HepG2 (cell line): ENCODE results near the gene ZBTB46. TPM values are rescaled to one million over a fixed set of nuclear protein-coding genes. Genes with fewer than 3 reads are reported as not detected.

ENCODE experiments used
- ATM ChIP-seq: fragments of 450-650 bp; IDR thresholded peaks from 2 replicates; pipeline ENCODE4 v1.7.1; 2017; ENCODE audit warnings: mild to moderate bottlenecking, borderline replicate concordance
- JUNB ChIP-seq: sonication (generic); formaldehyde crosslinking; IDR thresholded peaks from 2 replicates; pipeline ENCODE4 v1.8.0; 2022; ENCODE audit warnings: missing genetic modification reagents, mild to moderate bottlenecking, borderline replicate concordance
- KAT2B ChIP-seq: fragments of 150-350 bp; IDR thresholded peaks from 2 replicates; pipeline ENCODE4 v1.6.1; 2014; ENCODE audit warnings: low read depth, low read length, borderline replicate concordance
- MTA1 ChIP-seq: sonication (generic); formaldehyde crosslinking; IDR thresholded peaks from 2 replicates; pipeline ENCODE4 v1.4.0; 2020; ENCODE audit warnings: missing genetic modification reagents, mild to moderate bottlenecking, borderline replicate concordance
- NFYC ChIP-seq: IDR thresholded peaks from 2 replicates; pipeline ENCODE4 v1.6.1; 2016; ENCODE audit warnings: missing genetic modification reagents, missing compliant biosample characterization
- PTBP1 ChIP-seq: fragments of 200-400 bp; formaldehyde crosslinking; IDR thresholded peaks from 2 replicates; pipeline ENCODE4 v1.6.1; 2018; ENCODE audit warnings: low read length, low read depth; ENCODE audit not compliant: poor library complexity, severe bottlenecking
- RBAK ChIP-seq: sonication (generic); formaldehyde crosslinking; IDR thresholded peaks from 2 replicates; pipeline ENCODE4 v1.5.1; 2020; ENCODE audit warnings: mild to moderate bottlenecking, missing genetic modification reagents
- SMAD9 ChIP-seq: sonication (generic); formaldehyde crosslinking; IDR thresholded peaks from 2 replicates; pipeline ENCODE4 v1.5.1; 2020; ENCODE audit warnings: mild to moderate bottlenecking, missing genetic modification reagents
- TAF1 ChIP-seq: sonication (generic); formaldehyde crosslinking; IDR thresholded peaks from 2 replicates; pipeline ENCODE4 v1.4.0; 2020; ENCODE audit warnings: missing genetic modification reagents
- TBX3 ChIP-seq: fragments of 450-650 bp; IDR thresholded peaks from 2 replicates; pipeline ENCODE4 v1.6.1; 2017; ENCODE audit warnings: antibody characterized with exemption, mild to moderate bottlenecking, inconsistent platforms, borderline replicate concordance
- ZFP37 ChIP-seq: sonication (generic); formaldehyde crosslinking; IDR thresholded peaks from 2 replicates; pipeline ENCODE4 v1.4.0; 2020; ENCODE audit warnings: missing genetic modification reagents, borderline replicate concordance
- ZNF232 ChIP-seq: sonication (generic); formaldehyde crosslinking; IDR thresholded peaks from 2 replicates; pipeline ENCODE4 v1.4.0; 2020; ENCODE audit warnings: missing genetic modification reagents, borderline replicate concordance
- ZNF335 ChIP-seq: sonication (generic); formaldehyde crosslinking; IDR thresholded peaks from 2 replicates; pipeline ENCODE4 v1.4.0; 2020; ENCODE audit warnings: missing genetic modification reagents
- ZNF33A ChIP-seq: sonication (generic); formaldehyde crosslinking; IDR thresholded peaks from 2 replicates; pipeline ENCODE4 v1.5.1; 2020; ENCODE audit warnings: missing genetic modification reagents, mild to moderate bottlenecking, moderate library complexity, borderline replicate concordance
- ZNF34 ChIP-seq: sonication (generic); formaldehyde crosslinking; IDR thresholded peaks from 2 replicates; pipeline ENCODE4 v1.4.0; 2020; ENCODE audit warnings: mild to moderate bottlenecking, missing genetic modification reagents, borderline replicate concordance
- ZNF44 ChIP-seq: sonication (generic); formaldehyde crosslinking; IDR thresholded peaks from 2 replicates; pipeline ENCODE4 v1.5.1; 2020; ENCODE audit warnings: mild to moderate bottlenecking, missing genetic modification reagents
- ZNF530 ChIP-seq: sonication (generic); formaldehyde crosslinking; IDR thresholded peaks from 2 replicates; pipeline ENCODE4 v1.5.0; 2020; ENCODE audit warnings: low read depth, mild to moderate bottlenecking, missing genetic modification reagents
- ZNF614 ChIP-seq: IDR thresholded peaks from 2 replicates; pipeline ENCODE4 v1.6.1; 2018; ENCODE audit warnings: missing biosample characterization, missing genetic modification reagents, inconsistent platforms, borderline replicate concordance
- ZNF737 ChIP-seq: sonication (generic); formaldehyde crosslinking; IDR thresholded peaks from 2 replicates; pipeline ENCODE4 v1.5.0; 2020; ENCODE audit warnings: missing genetic modification reagents, mild to moderate bottlenecking, borderline replicate concordance
- ZNF768 ChIP-seq: sonication (generic); formaldehyde crosslinking; IDR thresholded peaks from 2 replicates; pipeline ENCODE4 v1.4.0; 2020; ENCODE audit warnings: missing genetic modification reagents
- polyA plus RNA-seq, 8 experiments: library from polyadenylated mRNA; depleted of rRNA in 3 of 8; stranded (reverse) in 7 of 8; unstranded in 1 of 8; fragments of >200 nt; fragmentation: Illumina TruSeq in 4 of 8; extraction: Trizol in 4 of 8; gene quantifications; 2 replicates each; pipeline versions ENCODE4 v1.2.1 to v1.2.3, GENCODE V29; 2011 to 2016; ENCODE audit warnings: low read depth in 4 of 8, missing spikeins in 1 of 8, mixed read lengths in 1 of 8; ENCODE audit not compliant: insufficient read depth in 1 of 8
- total RNA-seq, 5 experiments: library from RNA; depleted of rRNA; stranded (reverse); fragments of >200 nt; fragmentation: Illumina TruSeq; extraction: Trizol; gene quantifications; 2 replicates each; pipeline ENCODE4 v1.2.3, GENCODE V29; 2016; ENCODE audit warnings: low read depth in 1 of 5
- TF ChIP-seq, protein P1 (sequence below): sonication (generic); formaldehyde crosslinking; IDR thresholded peaks from 2 replicates; pipeline ENCODE4 v1.8.0; 2022; ENCODE audit warnings: missing genetic modification reagents, low read depth, mild to moderate bottlenecking, borderline replicate concordance
- TF ChIP-seq, protein P2 (sequence below): sonication (generic); formaldehyde crosslinking; IDR thresholded peaks from 2 replicates; pipeline ENCODE4 v1.4.0; 2020; ENCODE audit warnings: mild to moderate bottlenecking, missing genetic modification reagents
- TF ChIP-seq, protein P3 (sequence below): sonication (generic); formaldehyde crosslinking; conservative IDR thresholded peaks from 2 replicates; pipeline ENCODE4 v1.4.0; 2020; ENCODE audit warnings: missing genetic modification reagents
- TF ChIP-seq, protein P4 (sequence below): sonication (generic); formaldehyde crosslinking; IDR thresholded peaks from 2 replicates; pipeline ENCODE4 v1.4.0; 2020; ENCODE audit warnings: missing genetic modification reagents, mild to moderate bottlenecking, borderline replicate concordance

Gene ZBTB46
- total and polyA plus RNA-seq, 2 of the 13 experiments (the other 11 are each of a cell fraction or from before 2014, with no cell fraction given), result 1.6 to 13.5 TPM

DNA sequence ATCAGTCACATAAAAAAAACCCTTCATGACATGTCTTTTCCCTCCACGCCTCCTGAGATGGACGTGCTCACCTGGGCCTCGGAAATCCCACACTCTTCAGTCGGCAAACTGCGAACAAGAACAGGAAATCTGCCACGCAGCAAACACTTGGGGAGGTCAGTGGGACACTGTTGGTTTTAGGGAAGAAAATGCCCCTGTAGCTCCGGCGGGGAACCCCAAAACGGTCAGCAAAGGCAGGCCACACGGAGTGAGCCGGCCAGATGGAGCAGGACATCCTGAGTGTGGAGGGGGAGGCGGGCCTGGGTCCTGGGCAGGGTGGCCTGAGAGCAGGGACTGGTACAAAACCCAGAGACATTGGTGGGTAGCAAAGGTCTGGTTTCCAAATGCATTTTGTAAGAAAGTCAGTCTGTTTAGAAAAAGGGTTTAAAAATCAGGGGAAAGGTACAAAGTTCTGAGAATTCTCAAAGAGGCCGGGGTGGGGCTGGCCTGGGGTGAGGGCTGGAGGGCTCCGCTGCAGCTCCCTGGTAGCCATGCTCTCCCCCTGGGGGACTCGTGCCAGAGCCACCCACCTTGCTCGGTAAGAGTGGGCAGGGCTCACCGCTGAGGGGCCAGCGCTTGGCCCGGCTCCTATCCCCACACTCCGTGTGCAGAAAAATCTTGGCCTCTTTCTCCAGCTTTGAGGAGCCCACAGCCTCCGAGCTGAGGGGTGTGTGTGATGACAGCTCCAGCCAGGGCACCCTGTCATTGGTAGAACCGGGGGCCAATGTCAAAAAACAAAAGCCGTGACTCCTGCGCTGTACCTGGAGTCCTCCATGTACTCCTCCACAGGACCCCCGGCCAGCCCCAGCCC lies 86.3 kb downstream of the ZBTB46 start (continued):
- TF ChIP-seq ZNF614 (CRISPR knock-in tag) (0 out of 2 replicates have a peak, but pooled peaks have one; percentile 8), ATM (no peak), KAT2B (no peak), NFYC (CRISPR knock-in tag) (no peak), JUNB (CRISPR knock-in tag) (no peak), ZNF33A (no peak), ZNF232 (CRISPR knock-in tag) (no peak), ZNF768 (CRISPR knock-in tag) (no peak), TBX3 (no peak), ZNF34 (CRISPR knock-in tag) (no peak), ZNF737 (CRISPR knock-in tag) (no peak), RBAK (CRISPR knock-in tag) (no peak), TAF1 (no peak), ZFP37 (no peak), PTBP1 (no peak), ZNF530 (CRISPR knock-in tag) (no peak), ZNF44 (CRISPR knock-in tag) (no peak), ZNF335 (CRISPR knock-in tag) (no peak), MTA1 (CRISPR knock-in tag) (0 out of 2 replicates have a peak, but pooled peaks have one; percentile 56), SMAD9 (CRISPR knock-in tag) (no peak)
- TF ChIP-seq, protein P1, sequence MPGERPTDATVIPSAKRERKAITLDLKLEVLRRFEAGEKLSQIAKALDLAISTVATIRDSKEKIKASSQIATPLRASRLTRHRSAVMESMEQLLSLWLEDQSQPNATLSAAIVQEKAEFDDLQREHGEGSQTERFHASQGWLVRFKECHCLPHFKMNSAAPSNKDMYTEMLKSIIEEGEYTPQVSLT (CRISPR knock-in tag), result no peak
- TF ChIP-seq, protein P2, sequence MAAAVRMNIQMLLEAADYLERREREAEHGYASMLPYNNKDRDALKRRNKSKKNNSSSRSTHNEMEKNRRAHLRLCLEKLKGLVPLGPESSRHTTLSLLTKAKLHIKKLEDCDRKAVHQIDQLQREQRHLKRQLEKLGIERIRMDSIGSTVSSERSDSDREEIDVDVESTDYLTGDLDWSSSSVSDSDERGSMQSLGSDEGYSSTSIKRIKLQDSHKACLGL (CRISPR knock-in tag), result no peak
- TF ChIP-seq, protein P3, sequence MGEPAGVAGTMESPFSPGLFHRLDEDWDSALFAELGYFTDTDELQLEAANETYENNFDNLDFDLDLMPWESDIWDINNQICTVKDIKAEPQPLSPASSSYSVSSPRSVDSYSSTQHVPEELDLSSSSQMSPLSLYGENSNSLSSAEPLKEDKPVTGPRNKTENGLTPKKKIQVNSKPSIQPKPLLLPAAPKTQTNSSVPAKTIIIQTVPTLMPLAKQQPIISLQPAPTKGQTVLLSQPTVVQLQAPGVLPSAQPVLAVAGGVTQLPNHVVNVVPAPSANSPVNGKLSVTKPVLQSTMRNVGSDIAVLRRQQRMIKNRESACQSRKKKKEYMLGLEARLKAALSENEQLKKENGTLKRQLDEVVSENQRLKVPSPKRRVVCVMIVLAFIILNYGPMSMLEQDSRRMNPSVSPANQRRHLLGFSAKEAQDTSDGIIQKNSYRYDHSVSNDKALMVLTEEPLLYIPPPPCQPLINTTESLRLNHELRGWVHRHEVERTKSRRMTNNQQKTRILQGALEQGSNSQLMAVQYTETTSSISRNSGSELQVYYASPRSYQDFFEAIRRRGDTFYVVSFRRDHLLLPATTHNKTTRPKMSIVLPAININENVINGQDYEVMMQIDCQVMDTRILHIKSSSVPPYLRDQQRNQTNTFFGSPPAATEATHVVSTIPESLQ, result no peak
- TF ChIP-seq, protein P4, sequence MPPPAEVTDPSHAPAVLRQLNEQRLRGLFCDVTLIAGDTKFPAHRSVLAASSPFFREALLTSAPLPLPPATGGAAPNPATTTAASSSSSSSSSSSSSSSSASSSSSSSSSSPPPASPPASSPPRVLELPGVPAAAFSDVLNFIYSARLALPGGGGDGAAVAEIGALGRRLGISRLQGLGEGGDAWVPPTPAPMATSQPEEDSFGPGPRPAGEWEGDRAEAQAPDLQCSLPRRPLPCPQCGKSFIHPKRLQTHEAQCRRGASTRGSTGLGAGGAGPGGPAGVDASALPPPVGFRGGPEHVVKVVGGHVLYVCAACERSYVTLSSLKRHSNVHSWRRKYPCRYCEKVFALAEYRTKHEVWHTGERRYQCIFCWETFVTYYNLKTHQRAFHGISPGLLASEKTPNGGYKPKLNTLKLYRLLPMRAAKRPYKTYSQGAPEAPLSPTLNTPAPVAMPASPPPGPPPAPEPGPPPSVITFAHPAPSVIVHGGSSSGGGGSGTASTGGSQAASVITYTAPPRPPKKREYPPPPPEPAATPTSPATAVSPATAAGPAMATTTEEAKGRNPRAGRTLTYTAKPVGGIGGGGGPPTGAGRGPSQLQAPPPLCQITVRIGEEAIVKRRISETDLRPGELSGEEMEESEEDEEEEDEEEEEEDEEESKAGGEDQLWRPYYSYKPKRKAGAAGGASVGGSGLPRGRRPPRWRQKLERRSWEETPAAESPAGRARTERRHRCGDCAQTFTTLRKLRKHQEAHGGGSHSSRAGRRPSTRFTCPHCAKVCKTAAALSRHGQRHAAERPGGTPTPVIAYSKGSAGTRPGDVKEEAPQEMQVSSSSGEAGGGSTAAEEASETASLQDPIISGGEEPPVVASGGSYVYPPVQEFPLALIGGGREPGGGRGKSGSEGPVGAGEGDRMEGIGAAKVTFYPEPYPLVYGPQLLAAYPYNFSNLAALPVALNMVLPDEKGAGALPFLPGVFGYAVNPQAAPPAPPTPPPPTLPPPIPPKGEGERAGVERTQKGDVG (CRISPR knock-in tag), result no peak
